Skeletal muscle cell (primary cell): ENCODE results near the gene TTC7B.

Experiments used
- DNase-seq: peaks from one replicate; pipeline ENCODE4 v3.0.0-alpha.2; 2010; ENCODE audit warnings: low read depth
- H3K4me3 ChIP-seq: 2 replicates; pipeline ENCODE4 v1.5.1; 2011; ENCODE audit warnings: low read depth, mild to moderate bottlenecking, control low read depth, low read length, moderate library complexity

Gene TTC7B

GRCh38 chr14:90498198-90498597, 318.0 kb downstream of the TTC7B start:
- no peak for DNase-seq
- H3K4me3 ChIP-seq, result no peak overlapping the region

- DNase-seq, result no peak
- no peak overlapping the region for H3K4me3 ChIP-seq
Observed at GRCh38 chr14:90496379-90496778, 319.9 kb downstream of the TTC7B start.

GRCh38 chr14:90495357-90496276, 320.6 kb downstream of the TTC7B start:
- no peak overlapping the region for H3K4me3 ChIP-seq
- DNase-seq, result peak; percentile 28

- DNase-seq, result no peak
- no peak overlapping the region for H3K4me3 ChIP-seq
Observed at GRCh38 chr14:90491911-90492531, 324.2 kb downstream of the TTC7B start.

GRCh38 chr14:90491221-90491885, 324.9 kb downstream of the TTC7B start:
- DNase-seq, result peak; percentile 67

GRCh38 chr14:90490720-90491050, 325.5 kb downstream of the TTC7B start:
- DNase-seq, result no peak
- no peak overlapping the region for H3K4me3 ChIP-seq

More at GRCh38 chr14:90491221-90491885, 324.9 kb downstream of the TTC7B start:
- no peak overlapping the region for H3K4me3 ChIP-seq

GRCh38 chr14:90489916-90490719, 326.1 kb downstream of the TTC7B start:
- no peak overlapping the region for H3K4me3 ChIP-seq
- DNase-seq, result no peak

- no peak overlapping the region for H3K4me3 ChIP-seq
- DNase-seq, result no peak
Observed at GRCh38 chr14:90489306-90489705, 326.9 kb downstream of the TTC7B start.

GRCh38 chr14:90488256-90488655, 328.0 kb downstream of the TTC7B start:
- no peak for DNase-seq
- H3K4me3 ChIP-seq, result no peak overlapping the region

GRCh38 chr14:90487462-90487861, 328.8 kb downstream of the TTC7B start:
- H3K4me3 ChIP-seq, result no peak overlapping the region
- DNase-seq, result no peak

- peak; percentile 13 for DNase-seq
- H3K4me3 ChIP-seq, result no peak overlapping the region
Observed at GRCh38 chr14:90487031-90487430, 329.2 kb downstream of the TTC7B start.

GRCh38 chr14:90484291-90484690, 331.9 kb downstream of the TTC7B start:
- no peak overlapping the region for H3K4me3 ChIP-seq
- no peak for DNase-seq

GRCh38 chr14:90483571-90483974, 332.7 kb downstream of the TTC7B start:
- no peak overlapping the region for H3K4me3 ChIP-seq
- no peak for DNase-seq

- DNase-seq, result no peak
Observed at GRCh38 chr14:90483117-90483516, 333.1 kb downstream of the TTC7B start.

GRCh38 chr14:90475298-90475697, 340.9 kb downstream of the TTC7B start:
- no peak overlapping the region for H3K4me3 ChIP-seq
- no peak for DNase-seq

More at GRCh38 chr14:90483117-90483516, 333.1 kb downstream of the TTC7B start:
- no peak overlapping the region for H3K4me3 ChIP-seq
